ENCODE measurements around the gene ATXN2L. TPM values are rescaled to one million over a fixed set of nuclear protein-coding genes. Genes with fewer than 3 reads are reported as not detected.

Gene ATXN2L
- total RNA-seq, 1 donor = 62.6 TPM

DNA sequence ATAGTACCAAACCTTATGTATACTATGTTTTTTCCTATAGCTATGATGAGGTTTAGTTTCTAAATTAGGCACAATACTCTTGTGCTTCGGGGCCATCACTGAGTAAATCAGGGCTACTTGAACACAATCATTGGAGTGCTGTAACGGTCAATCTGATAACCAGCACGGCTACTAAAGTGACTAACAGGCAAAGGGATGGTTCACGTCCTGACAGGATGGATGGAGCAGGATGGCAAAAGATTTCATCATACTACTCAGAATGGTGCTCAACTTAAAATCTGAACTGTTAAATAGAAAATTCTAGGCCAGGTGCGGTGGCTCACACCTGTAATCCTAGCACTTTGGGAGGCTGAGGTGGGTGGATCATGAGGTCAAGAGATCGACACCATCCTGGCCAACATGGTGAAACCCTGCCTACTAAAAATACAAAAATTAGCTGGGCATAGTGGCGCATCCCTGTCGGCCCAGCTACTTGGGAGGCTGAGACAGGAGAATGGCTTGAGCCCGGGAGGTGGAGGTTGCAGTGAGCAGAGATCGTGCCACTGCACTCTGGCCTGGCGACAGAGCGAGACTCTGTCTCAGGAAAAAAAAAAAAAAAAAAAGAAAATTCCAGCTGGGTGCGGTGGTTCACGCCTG lies 16.3 kb downstream of the ATXN2L start:
- DNase-seq (ENCODE audit: insufficient read length, low spot score, missing footprints) = no peak
- Histone ChIP-seq H3K4me3 (ENCODE audit: insufficient read depth, low read length) (no peak overlapping the region), H3K36me3 (ENCODE audit: insufficient read depth, low read length) (peaks cover 60% of the 10 kb centered on the region), H3K4me1 (ENCODE audit: insufficient read depth, low read length) (no peaks in the 10 kb centered on the region), H3K4me2 (ENCODE audit: insufficient read depth, low read length) (no peak overlapping the region), H3K27me3 (ENCODE audit: insufficient read depth, low read length) (no peaks in the 10 kb centered on the region), H3K79me2 (ENCODE audit: insufficient read depth, low read length) (peaks cover 9% of the 10 kb centered on the region), H2AFZ (ENCODE audit: low read length) (no peak overlapping the region), H3K9me3 (ENCODE audit: low read depth, low read length) (no peaks in the 10 kb centered on the region), H3K27ac (ENCODE audit: low read depth, low read length) (no peak overlapping the region), H4K20me1 (ENCODE audit: insufficient read depth, low read length) (peaks cover 9% of the 10 kb centered on the region)
- TF ChIP-seq, protein P1, sequence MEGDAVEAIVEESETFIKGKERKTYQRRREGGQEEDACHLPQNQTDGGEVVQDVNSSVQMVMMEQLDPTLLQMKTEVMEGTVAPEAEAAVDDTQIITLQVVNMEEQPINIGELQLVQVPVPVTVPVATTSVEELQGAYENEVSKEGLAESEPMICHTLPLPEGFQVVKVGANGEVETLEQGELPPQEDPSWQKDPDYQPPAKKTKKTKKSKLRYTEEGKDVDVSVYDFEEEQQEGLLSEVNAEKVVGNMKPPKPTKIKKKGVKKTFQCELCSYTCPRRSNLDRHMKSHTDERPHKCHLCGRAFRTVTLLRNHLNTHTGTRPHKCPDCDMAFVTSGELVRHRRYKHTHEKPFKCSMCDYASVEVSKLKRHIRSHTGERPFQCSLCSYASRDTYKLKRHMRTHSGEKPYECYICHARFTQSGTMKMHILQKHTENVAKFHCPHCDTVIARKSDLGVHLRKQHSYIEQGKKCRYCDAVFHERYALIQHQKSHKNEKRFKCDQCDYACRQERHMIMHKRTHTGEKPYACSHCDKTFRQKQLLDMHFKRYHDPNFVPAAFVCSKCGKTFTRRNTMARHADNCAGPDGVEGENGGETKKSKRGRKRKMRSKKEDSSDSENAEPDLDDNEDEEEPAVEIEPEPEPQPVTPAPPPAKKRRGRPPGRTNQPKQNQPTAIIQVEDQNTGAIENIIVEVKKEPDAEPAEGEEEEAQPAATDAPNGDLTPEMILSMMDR (IDR thresholded peaks at IDR 0.05; ENCODE audit: extremely low read depth, low read depth, low read length) = no peak

DNA sequence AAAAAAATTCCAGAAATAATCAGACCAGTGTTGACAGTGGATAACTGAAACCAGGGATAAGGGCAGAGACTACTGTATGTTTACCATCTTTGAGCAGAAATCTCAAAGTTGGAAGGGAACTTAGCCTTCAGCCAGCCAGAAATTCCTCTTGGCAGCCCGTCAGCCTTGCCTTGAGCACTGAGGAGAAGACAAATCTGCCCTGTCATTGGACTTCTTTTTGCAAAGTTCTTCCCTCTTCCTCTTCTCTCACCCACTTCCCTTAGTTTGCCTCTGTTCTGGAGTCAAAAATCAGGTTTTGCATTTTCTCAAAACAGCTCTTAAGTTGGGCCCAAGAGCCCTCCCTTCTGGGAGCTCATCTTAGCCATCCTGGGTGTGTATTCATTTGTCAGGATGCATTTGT lies 17.1 kb downstream of the ATXN2L start:
- TF ChIP-seq, protein P1 (IDR thresholded peaks at IDR 0.05; ENCODE audit: extremely low read depth, low read depth, low read length) = no peak
- no peak overlapping the region for H2AFZ ChIP-seq (ENCODE audit: low read length)
- H3K27ac ChIP-seq (ENCODE audit: low read depth, low read length) = no peak overlapping the region
- H3K36me3 ChIP-seq (ENCODE audit: insufficient read depth, low read length) = peaks cover 60% of the 10 kb centered on the region
- peaks cover 14% of the 10 kb centered on the region for H3K79me2 ChIP-seq (ENCODE audit: insufficient read depth, low read length)
- no peaks in the 10 kb centered on the region for H3K27me3 ChIP-seq (ENCODE audit: insufficient read depth, low read length)
- H3K4me2 ChIP-seq (ENCODE audit: insufficient read depth, low read length) = no peak overlapping the region
- peaks cover 2% of the 10 kb centered on the region for H3K4me1 ChIP-seq (ENCODE audit: insufficient read depth, low read length)
- H4K20me1 ChIP-seq (ENCODE audit: insufficient read depth, low read length) = peaks cover 5% of the 10 kb centered on the region
- H3K9me3 ChIP-seq (ENCODE audit: low read depth, low read length) = no peaks in the 10 kb centered on the region
- no peak overlapping the region for H3K4me3 ChIP-seq (ENCODE audit: insufficient read depth, low read length)
- DNase-seq (ENCODE audit: insufficient read length, low spot score, missing footprints) = no peak

DNA sequence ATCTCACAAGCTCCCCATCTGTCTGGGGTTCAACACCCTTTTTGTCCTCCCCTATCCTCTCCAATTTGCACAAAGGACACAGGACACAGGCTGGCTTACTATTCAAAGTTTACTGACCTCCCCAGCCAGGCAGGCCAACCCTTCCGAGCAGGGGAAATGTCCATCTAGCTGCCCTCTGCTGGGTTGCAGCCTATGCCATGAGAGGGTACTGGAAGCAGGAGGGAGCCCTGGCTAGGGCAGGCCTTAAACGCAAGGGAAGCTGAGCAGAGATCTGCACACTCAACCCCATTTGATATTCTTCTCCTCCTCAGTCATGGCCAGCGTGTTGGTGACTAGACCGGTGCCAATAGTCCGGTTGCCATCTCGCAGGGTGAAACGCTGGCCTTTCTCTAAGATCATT lies 19.9 kb downstream of the ATXN2L start:
- no peaks in the 10 kb centered on the region for H3K27me3 ChIP-seq (ENCODE audit: insufficient read depth, low read length)
- no peak for DNase-seq (ENCODE audit: insufficient read length, low spot score, missing footprints)
- H3K9me3 ChIP-seq (ENCODE audit: low read depth, low read length) = no peaks in the 10 kb centered on the region
- H3K4me2 ChIP-seq (ENCODE audit: insufficient read depth, low read length) = no peak overlapping the region
- H3K79me2 ChIP-seq (ENCODE audit: insufficient read depth, low read length) = peaks cover 38% of the 10 kb centered on the region
- H3K27ac ChIP-seq (ENCODE audit: low read depth, low read length) = no peak overlapping the region
- TF ChIP-seq, protein P1 (IDR thresholded peaks at IDR 0.05; ENCODE audit: extremely low read depth, low read depth, low read length) = no peak
- H3K4me1 ChIP-seq (ENCODE audit: insufficient read depth, low read length) = peaks cover 19% of the 10 kb centered on the region
- peaks cover 38% of the 10 kb centered on the region for H3K36me3 ChIP-seq (ENCODE audit: insufficient read depth, low read length)
- H3K4me3 ChIP-seq (ENCODE audit: insufficient read depth, low read length) = no peak overlapping the region
- H2AFZ ChIP-seq (ENCODE audit: low read length) = no peak overlapping the region
- H4K20me1 ChIP-seq (ENCODE audit: insufficient read depth, low read length) = peaks cover 10% of the 10 kb centered on the region

DNA sequence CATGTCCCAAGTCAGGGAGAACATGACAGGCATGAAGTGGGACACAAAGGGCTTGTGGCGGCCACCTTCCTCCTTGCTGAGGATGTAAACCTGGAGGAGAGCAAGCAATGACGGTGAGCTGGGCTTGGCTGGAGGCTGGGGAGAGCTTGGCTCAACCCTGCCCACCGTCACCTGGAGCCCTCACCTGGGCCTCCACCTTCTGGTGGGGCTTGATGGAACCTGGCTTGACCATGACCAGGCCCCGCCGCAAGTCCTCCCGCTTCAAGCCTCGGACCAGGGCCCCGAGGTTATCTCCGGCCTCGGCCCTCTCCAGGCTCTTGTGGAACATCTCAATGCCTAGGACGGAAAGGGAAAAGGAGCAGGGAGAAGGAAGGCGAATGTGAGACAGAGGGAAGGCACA lies 21.0 kb downstream of the ATXN2L start:
- peaks cover 30% of the 10 kb centered on the region for H3K36me3 ChIP-seq (ENCODE audit: insufficient read depth, low read length)
- no peaks in the 10 kb centered on the region for H3K9me3 ChIP-seq (ENCODE audit: low read depth, low read length)
- no peak overlapping the region for H3K4me3 ChIP-seq (ENCODE audit: insufficient read depth, low read length)
- H3K27me3 ChIP-seq (ENCODE audit: insufficient read depth, low read length) = no peaks in the 10 kb centered on the region
- no peak overlapping the region for H2AFZ ChIP-seq (ENCODE audit: low read length)
- DNase-seq (ENCODE audit: insufficient read length, low spot score, missing footprints) = no peak
- H3K27ac ChIP-seq (ENCODE audit: low read depth, low read length) = no peak overlapping the region
- H3K79me2 ChIP-seq (ENCODE audit: insufficient read depth, low read length) = peaks cover 38% of the 10 kb centered on the region
- TF ChIP-seq, protein P1 (IDR thresholded peaks at IDR 0.05; ENCODE audit: extremely low read depth, low read depth, low read length) = no peak
- peaks cover 19% of the 10 kb centered on the region for H3K4me1 ChIP-seq (ENCODE audit: insufficient read depth, low read length)
- H4K20me1 ChIP-seq (ENCODE audit: insufficient read depth, low read length) = peaks cover 10% of the 10 kb centered on the region
- no peak overlapping the region for H3K4me2 ChIP-seq (ENCODE audit: insufficient read depth, low read length)
